ENCODE measurements around the gene TPRG1. TPM values are rescaled to one million over a fixed set of nuclear protein-coding genes. Genes with fewer than 3 reads are reported as not detected.

Gene TPRG1
- total and polyA plus RNA-seq, 2 donors (not counting 3 experiments of a cell fraction or from before 2014, with no cell fraction given) = 0.30 TPM; not detected in 1

- H3K4me1 ChIP-seq (ENCODE audit: control insufficient read depth, extremely low read depth, insufficient read depth, low read length) = no peaks in the 10 kb centered on the region
- H3K9ac ChIP-seq (replicated peaks; ENCODE audit: extremely low read depth, insufficient read depth, low read length) = no peak overlapping the region
- ChIA-PET CTCF (no interaction called here), POLR2A (no interaction called here)
- H2AFZ ChIP-seq (ENCODE audit: low read depth, low read length) = no peak overlapping the region
- no peaks in the 10 kb centered on the region for H3K27me3 ChIP-seq (ENCODE audit: control insufficient read depth in 2 of 2, insufficient read depth in 2 of 2, low read length in 2 of 2)
- H3K9me3 ChIP-seq (replicated peaks; ENCODE audit: control insufficient read depth, insufficient read depth, low read length) = no peaks in the 10 kb centered on the region
- H4K20me1 ChIP-seq (replicated peaks; ENCODE audit: control insufficient read depth, extremely low read depth, insufficient read depth, low read length) = no peaks in the 10 kb centered on the region
- no peak overlapping the region for H3K4me2 ChIP-seq (ENCODE audit: insufficient read depth, low read length)
- H3K9me1 ChIP-seq (replicated peaks; ENCODE audit: control insufficient read depth, extremely low read depth, insufficient read depth, low read length) = no peaks in the 10 kb centered on the region
- no peak overlapping the region for H3K27ac ChIP-seq (ENCODE audit: insufficient read depth, low read depth, low read length)
- no peak for DNase-seq (ENCODE audit: low read depth, low spot score)
- H3K4me3 ChIP-seq (replicated peaks in 1 of 3; ENCODE audit: insufficient read depth in 1 of 3, low read depth in 1 of 3, low read length in 3 of 3) = no peak overlapping the region
- no peaks in the 10 kb centered on the region for H3K79me2 ChIP-seq (ENCODE audit: control insufficient read depth, insufficient read depth, low read length)
- BruUV-seq (replicated peaks) = no TSS peak
- intact Hi-C loops (cut with micrococcal nuclease) = no loop called here
- dilution Hi-C loops (cut with MboI; ENCODE audit: extremely low pct_ligation_motif_present, low sequenced_read_pairs) = no loop called here
- no peaks in the 10 kb centered on the region for H3K36me3 ChIP-seq (ENCODE audit: control insufficient read depth in 2 of 2, extremely low read depth in 1 of 2, insufficient read depth in 2 of 2, low read length in 2 of 2)
- TF ChIP-seq MAX (IDR thresholded peaks at IDR 0.05; ENCODE audit: insufficient read depth, insufficient read length) (no peak), FOS (IDR thresholded peaks at IDR 0.05; ENCODE audit: borderline replicate concordance, insufficient read depth, low read length) (no peak), POLR2A (IDR thresholded peaks at IDR 0.05; ENCODE audit: low read depth, low read length) (no peak), POLR2AphosphoS5 (IDR thresholded peaks at IDR 0.05; ENCODE audit: insufficient read depth, low read depth, low read length) (no peak), GATA2 (IDR thresholded peaks at IDR 0.05; ENCODE audit: insufficient read depth, insufficient read length, low read depth, low read length) (no peak), JUN (IDR thresholded peaks at IDR 0.05; ENCODE audit: borderline replicate concordance, insufficient read depth, insufficient read length, low read depth) (no peak), EZH2 (IDR thresholded peaks at IDR 0.05; ENCODE audit: borderline replicate concordance, low read depth, low read length, severe bottlenecking) (no peak), CTCF (IDR thresholded peaks at IDR 0.05; ENCODE audit: extremely low read depth in 1 of 2, insufficient read depth in 1 of 2, low read depth in 1 of 2, low read length in 2 of 2) (no peak), MYC (IDR thresholded peaks at IDR 0.05; ENCODE audit: low read depth, low read length) (no peak)
- FAIRE-seq = no peak
Observed at GRCh38 chr3:189227249-189227648, 55.5 kb downstream of the TPRG1 start.

Data from endothelial cell of umbilical vein (primary cell).